CD4-positive, alpha-beta T cell (primary cell): ENCODE measurements around the gene ZNF143. TPM values are rescaled to one million over a fixed set of nuclear protein-coding genes. Genes with fewer than 3 reads are reported as not detected.

ENCODE experiments used
- ATAC-seq: fragments of 200-7000 bp; cut with Tn5 transposase; one replicate; pipeline ENCODE4 v1.10.0; 2022; ENCODE audit warnings: mild to moderate bottlenecking; ENCODE audit not compliant: poor library complexity
- CTCF ChIA-PET: fragments of 350-600 bp; sonication (Branson Sonifier 250); formaldehyde crosslinking; loops from one replicate; lab custom pipeline; 2021; ENCODE audit warnings: antibody characterized with exemption, inconsistent platforms; lab: Charles Lee
- POLR2A ChIA-PET: fragments of 350-600 bp; sonication (Branson Sonifier 250); formaldehyde crosslinking; loops from one replicate; lab custom pipeline; 2021; ENCODE audit warnings: antibody characterized with exemption, inconsistent platforms; lab: Charles Lee
- DNase-seq, 14 experiments: peaks; one replicate each; pipeline ENCODE4 v3.0.0-alpha.2; 2013 to 2020; ENCODE audit warnings: mixed read lengths in 2 of 14
- H3K27ac ChIP-seq, 2 donors: one replicate each; pipeline versions ENCODE4 v1.5.1 to v1.7.0; 2013; ENCODE audit warnings: low read length in 2 of 2, low read depth in 1 of 2, mild to moderate bottlenecking in 1 of 2
- H3K27me3 ChIP-seq, 2 experiments: 1 replicate in 1 of 2; 2 replicates in 1 of 2; pipeline versions ENCODE4 v1.6.1 to v1.7.0; 2013; ENCODE audit warnings: low read length in 2 of 2, control low read depth in 1 of 2, mild to moderate bottlenecking in 1 of 2, moderate library complexity in 1 of 2; ENCODE audit not compliant: insufficient read depth in 2 of 2, control insufficient read depth in 1 of 2
- H3K36me3 ChIP-seq: one replicate; pipeline ENCODE4 v1.6.1; 2013; ENCODE audit warnings: low read length, control low read depth; ENCODE audit not compliant: insufficient read depth
- H3K4me1 ChIP-seq: one replicate; pipeline ENCODE4 v1.6.1; 2013; ENCODE audit warnings: low read length, control low read depth; ENCODE audit not compliant: insufficient read depth
- H3K4me3 ChIP-seq: one replicate; pipeline ENCODE4 v1.5.1; 2013; ENCODE audit warnings: mild to moderate bottlenecking, low read length, moderate library complexity
- H3K9me3 ChIP-seq, 2 experiments: 1 replicate in 1 of 2; 2 replicates in 1 of 2; pipeline versions ENCODE4 v1.6.1 to v1.7.0; 2013; ENCODE audit warnings: low read length in 2 of 2, mild to moderate bottlenecking in 2 of 2, control low read depth in 1 of 2, moderate library complexity in 1 of 2; ENCODE audit not compliant: control insufficient read depth in 1 of 2, insufficient read depth in 1 of 2
- H3K27ac Mint-ChIP-seq: one replicate; pipeline ENCODE4 v1.8.0; 2020; ENCODE audit warnings: mixed read lengths
- H3K27me3 Mint-ChIP-seq: one replicate; pipeline ENCODE4 v1.8.0; 2021; ENCODE audit warnings: mixed read lengths
- H3K36me3 Mint-ChIP-seq: one replicate; pipeline ENCODE4 v1.8.0; 2021; ENCODE audit warnings: low read depth, mixed read lengths
- H3K4me1 Mint-ChIP-seq: one replicate; pipeline ENCODE4 v1.8.0; 2021; ENCODE audit warnings: low read depth, mixed read lengths
- H3K4me3 Mint-ChIP-seq: one replicate; pipeline ENCODE4 v1.8.0; 2020; ENCODE audit warnings: mild to moderate bottlenecking, mixed read lengths
- H3K9me3 Mint-ChIP-seq: one replicate; pipeline ENCODE4 v1.8.0; 2020; ENCODE audit warnings: mixed read lengths
- CTCF ChIP-seq: fragments of 200-600 bp; IDR thresholded peaks from one replicate; pipeline ENCODE4 v1.8.0; 2022; ENCODE audit warnings: antibody characterized with exemption, mild to moderate bottlenecking
- intact Hi-C, 2 experiments: fragments of 100-400 bp; cut with DNase I in 1 of 2; cut with micrococcal nuclease in 1 of 2; formaldehyde crosslinking; loops; one replicate each; pipeline versions ENCODE4 v1.15.1 to v1.9.0; 2023 to 2025; cut with DNase I, micrococcal nuclease
- total RNA-seq, 174 experiments: library from RNA in 2 of 174; stranded (reverse) in 2 of 174; gene quantifications; one replicate each; pipeline ENCODE4 v1.2.3 and lab custom pipeline; 2021 to 2026

The ZNF143 gene
- total RNA-seq, 2 experiments from 2014 or later = 18.0 to 20.3 TPM

DNA sequence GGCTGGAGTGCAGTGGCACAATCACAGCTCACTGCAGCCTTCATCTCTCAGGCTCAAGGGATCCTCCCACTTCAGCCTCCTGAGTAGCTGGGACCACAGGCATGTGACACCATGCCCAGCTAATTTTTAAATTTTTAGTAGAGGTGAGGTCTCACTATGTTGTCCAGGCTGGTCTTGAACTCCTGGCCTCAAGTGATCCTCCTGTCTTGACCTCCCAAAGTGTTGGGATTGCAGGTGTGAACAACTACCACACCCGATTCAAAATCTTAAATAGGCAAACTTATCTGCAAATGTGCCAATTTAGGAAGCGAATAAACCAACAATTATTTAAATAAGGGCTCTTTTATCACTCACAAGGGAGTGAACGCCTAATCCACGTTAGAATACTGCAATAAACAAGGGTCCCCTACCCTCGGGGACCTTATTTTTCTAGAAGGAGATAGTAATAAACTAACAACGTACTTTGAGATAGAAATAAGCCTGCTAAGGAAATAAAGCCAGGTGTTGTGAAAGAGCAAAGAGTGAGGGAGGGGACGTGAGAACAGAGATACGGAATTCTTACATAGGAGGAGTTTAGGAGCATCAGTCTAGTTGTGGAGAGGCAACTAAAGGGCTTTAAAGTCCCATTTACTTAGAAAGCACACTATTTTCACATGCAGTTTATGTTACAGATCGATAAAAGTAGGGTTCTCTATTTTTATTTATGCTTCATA, 109.7 kb downstream of the ZNF143 start:
- no peaks in the 10 kb centered on the region for H3K9me3 Mint-ChIP-seq
- H3K27me3 ChIP-seq = no peaks in the 10 kb centered on the region
- peaks cover 34% of the 10 kb centered on the region for H3K4me1 Mint-ChIP-seq
- peaks cover 9% of the 10 kb centered on the region for H3K27me3 Mint-ChIP-seq
- H3K4me3 ChIP-seq = no peak overlapping the region
- TF ChIP-seq CTCF = no peak
- no peaks in the 10 kb centered on the region for H3K36me3 ChIP-seq
- DNase-seq (no peak), ATAC-seq (no peak)
- intact Hi-C loops = loop anchor here in 1 of 2 experiments (5.0 kb wide), 3 partner anchors 33 to 183 kb away; partner anchors contain the start of gene ZNF143
- H3K27ac ChIP-seq = no peak overlapping the region
- H3K36me3 Mint-ChIP-seq = no peaks in the 10 kb centered on the region
- H3K27ac Mint-ChIP-seq = no peak overlapping the region
- POLR2A ChIA-PET = no interaction called here
- peak overlapping the region; percentile 26 for H3K4me3 Mint-ChIP-seq
- CTCF ChIA-PET = interaction anchor here (4.2 kb wide), 1 partner anchor 43 kb away, joined by 31 read pairs; no protein-coding TSS in a partner anchor
- peaks cover 33% of the 10 kb centered on the region for H3K4me1 ChIP-seq
- H3K9me3 ChIP-seq = peaks cover 0 to 4% of the 10 kb centered on the region in 2 experiments

DNA sequence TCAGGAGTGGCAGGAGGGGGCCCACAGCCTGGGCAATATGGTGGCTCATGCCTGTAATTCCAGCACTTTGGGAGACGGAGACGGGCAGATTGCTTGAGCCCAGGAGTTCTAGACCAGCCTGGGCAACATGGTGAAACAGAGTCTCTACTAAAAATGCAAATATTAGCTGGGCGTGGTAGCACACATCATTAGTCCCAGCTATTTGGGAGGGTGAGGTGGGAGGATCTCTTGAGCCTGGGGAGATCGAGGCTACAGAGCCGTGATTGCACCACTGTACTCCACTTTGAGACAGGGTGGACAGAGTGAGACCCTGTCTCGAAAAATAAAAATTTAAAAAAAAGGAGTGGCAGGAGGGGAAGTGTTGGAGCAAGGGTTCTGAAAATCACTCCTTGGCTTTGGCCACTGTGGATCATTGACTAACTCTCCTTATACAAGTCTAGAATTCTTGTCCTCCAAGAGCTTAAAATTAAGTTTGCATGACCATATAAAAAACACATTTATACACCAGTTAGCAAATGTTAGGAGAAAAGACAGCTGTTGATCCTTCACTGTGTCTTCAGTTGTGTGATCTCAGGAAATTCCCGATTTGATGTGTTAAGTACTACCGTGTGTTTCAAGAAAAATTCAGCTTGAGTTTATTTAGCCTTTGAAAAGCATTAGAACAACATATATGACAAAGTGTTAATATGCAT, 110.4 kb downstream of the ZNF143 start:
- intact Hi-C loops = loop anchor here in 1 of 2 experiments (5.0 kb wide), 3 partner anchors 34 to 184 kb away; partner anchors contain the start of gene ZNF143
- H3K4me1 ChIP-seq = peaks cover 32% of the 10 kb centered on the region
- no peaks in the 10 kb centered on the region for H3K9me3 Mint-ChIP-seq
- peaks cover 33% of the 10 kb centered on the region for H3K4me1 Mint-ChIP-seq
- no peak overlapping the region for H3K27ac ChIP-seq
- peak overlapping the region; percentile 90 for H3K4me3 Mint-ChIP-seq
- H3K9me3 ChIP-seq = peaks cover 0 to 4% of the 10 kb centered on the region in 2 experiments
- peaks cover 15% of the 10 kb centered on the region for H3K27me3 Mint-ChIP-seq
- no peak for TF ChIP-seq CTCF
- ATAC-seq (no peak), DNase-seq (no peak)
- H3K36me3 Mint-ChIP-seq = no peaks in the 10 kb centered on the region
- no peak overlapping the region for H3K4me3 ChIP-seq
- no peaks in the 10 kb centered on the region for H3K27me3 ChIP-seq
- CTCF ChIA-PET = interaction anchor here (4.2 kb wide), 1 partner anchor 42 kb away, joined by 31 read pairs; no protein-coding TSS in a partner anchor
- H3K36me3 ChIP-seq = no peaks in the 10 kb centered on the region
- POLR2A ChIA-PET = interaction anchor here (2.7 kb wide), 1 partner anchor 36 kb away, joined by 7 read pairs; no protein-coding TSS in a partner anchor
- no peak overlapping the region for H3K27ac Mint-ChIP-seq

- intact Hi-C loops = loop anchor here in 1 of 2 experiments (5.0 kb wide), 3 partner anchors 34 to 184 kb away; partner anchors contain the start of gene ZNF143
- peaks cover 32% of the 10 kb centered on the region for H3K4me1 ChIP-seq
- no peaks in the 10 kb centered on the region for H3K9me3 Mint-ChIP-seq
- CTCF ChIA-PET = interaction anchor here (4.2 kb wide), 1 partner anchor 42 kb away, joined by 31 read pairs; no protein-coding TSS in a partner anchor
- H3K36me3 ChIP-seq = no peaks in the 10 kb centered on the region
- no peaks in the 10 kb centered on the region for H3K27me3 ChIP-seq
- H3K4me3 ChIP-seq = no peak overlapping the region
- H3K36me3 Mint-ChIP-seq = no peaks in the 10 kb centered on the region
- ATAC-seq = no peak
- no peak overlapping the region for H3K27ac Mint-ChIP-seq
- H3K9me3 ChIP-seq = peaks cover 0 to 4% of the 10 kb centered on the region in 2 experiments
- peak overlapping the region; percentile 90 for H3K4me3 Mint-ChIP-seq
- no peak overlapping the region for H3K27ac ChIP-seq
- POLR2A ChIA-PET = interaction anchor here (2.7 kb wide), 1 partner anchor 37 kb away, joined by 7 read pairs; no protein-coding TSS in a partner anchor
- TF ChIP-seq CTCF = no peak
- no peak for DNase-seq
- H3K27me3 Mint-ChIP-seq = peaks cover 15% of the 10 kb centered on the region
- peaks cover 35% of the 10 kb centered on the region for H3K4me1 Mint-ChIP-seq
These were observed 110.9 kb downstream of the ZNF143 start for GRCh38 chr11:9571763-9572115.
